Activated naive CD4-positive, alpha-beta T cell treated with anti-CD3 and anti-CD28 coated beads, Interleukin-2, amount 10 ng/mL, durations not matched to agents 5 hours and 36 hours (primary cell): ENCODE measurements around the gene NOLC1. TPM values are rescaled to one million over a fixed set of nuclear protein-coding genes. Genes with fewer than 3 reads are reported as not detected.

ENCODE experiments used
- total RNA-seq, 2 experiments: library from RNA; stranded (reverse); gene quantifications; one replicate each; pipeline ENCODE4 v1.2.3, GENCODE V29; 2021

The NOLC1 gene
- 10 to 100 TPM; 75.2 to 76.6 TPM for total RNA-seq

DNA sequence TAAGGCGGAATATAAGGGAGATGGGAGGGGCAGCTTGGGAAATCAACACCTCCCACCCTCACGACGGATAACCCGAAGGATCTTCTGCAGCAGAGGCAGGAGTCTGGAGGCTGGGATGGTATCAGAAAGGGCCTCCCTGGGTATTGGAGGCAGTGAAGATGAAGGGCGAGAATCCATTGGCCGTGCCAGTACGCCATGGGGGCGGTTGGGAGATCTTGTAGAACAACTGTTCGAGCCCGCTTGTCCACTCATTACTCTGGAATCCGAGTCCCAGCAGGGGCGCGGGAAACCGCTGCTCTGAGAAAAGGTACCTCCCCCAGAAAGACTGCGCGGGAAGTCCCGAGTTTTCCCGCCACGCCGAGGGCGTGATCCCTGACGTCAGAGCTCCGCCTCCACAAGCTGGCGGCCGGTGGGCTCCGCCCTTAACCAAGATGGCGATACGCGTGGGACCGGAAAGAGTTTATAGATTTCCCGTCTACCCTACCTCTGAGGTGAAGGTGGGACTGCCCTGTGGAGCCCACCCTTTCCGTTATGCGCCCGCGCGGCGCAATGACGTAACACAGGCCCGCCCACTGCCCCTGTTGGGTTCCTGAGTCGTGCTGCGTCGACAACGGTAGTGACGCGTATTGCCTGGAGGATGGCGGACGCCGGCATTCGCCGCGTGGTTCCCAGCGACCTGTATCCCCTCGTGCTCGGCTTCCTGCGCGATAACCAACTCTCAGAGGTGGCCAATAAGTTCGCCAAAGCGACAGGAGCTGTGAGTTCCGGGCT is at the start of gene NOLC1:
NOLC1 (plus strand) TSS at position 616 of the 771 bp plus-strand sequence; CDS start at position 638, 22 bp downstream.

DNA sequence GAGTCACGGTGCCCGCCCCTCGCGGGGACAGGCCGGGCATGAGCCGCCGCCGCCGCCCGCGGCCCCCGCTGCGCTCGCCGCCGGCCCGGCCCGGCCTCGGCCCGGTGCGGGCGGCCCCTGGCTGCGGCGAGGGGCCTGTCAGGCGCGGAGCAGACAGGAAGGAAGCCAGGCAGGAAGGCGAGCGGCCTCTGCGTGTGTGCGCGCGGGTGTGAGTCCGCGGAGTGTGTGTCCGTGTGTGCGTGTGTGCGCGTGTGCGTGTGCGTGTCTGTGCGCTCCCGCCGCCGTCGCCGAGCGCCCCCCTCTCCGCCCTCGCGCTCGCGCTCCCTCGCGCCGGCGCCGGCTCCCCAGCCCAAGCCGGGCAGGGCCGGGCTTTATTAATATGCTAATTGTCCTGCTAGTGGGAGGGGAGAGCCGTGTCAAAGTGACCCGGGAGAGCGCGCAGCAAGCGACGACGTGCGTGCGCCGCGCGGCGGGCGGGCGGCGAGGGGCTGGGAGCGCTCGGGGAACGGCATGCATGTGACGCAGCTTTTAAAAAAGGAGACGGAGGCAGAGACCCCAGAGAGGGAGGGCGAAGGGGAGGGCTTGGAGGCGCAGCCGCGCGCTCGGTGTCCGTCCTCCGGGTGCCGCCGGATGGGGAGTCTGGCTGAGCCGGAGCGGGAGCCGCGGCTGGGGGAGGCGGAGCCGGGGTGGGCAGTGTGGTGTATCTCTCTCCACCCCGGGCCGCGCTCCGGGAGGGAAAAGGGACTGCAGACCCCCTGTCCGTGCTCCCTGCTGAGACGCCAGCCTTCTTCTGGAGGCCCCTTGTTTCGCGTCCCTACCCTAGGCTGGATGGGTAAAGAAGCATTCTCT is 31.8 kb upstream of the NOLC1 start, which contains the start of gene LDB1:
LDB1 (minus strand) TSS at position 227 of the 849 bp plus-strand sequence. CDS start 258 bp downstream, outside the sequence.

DNA sequence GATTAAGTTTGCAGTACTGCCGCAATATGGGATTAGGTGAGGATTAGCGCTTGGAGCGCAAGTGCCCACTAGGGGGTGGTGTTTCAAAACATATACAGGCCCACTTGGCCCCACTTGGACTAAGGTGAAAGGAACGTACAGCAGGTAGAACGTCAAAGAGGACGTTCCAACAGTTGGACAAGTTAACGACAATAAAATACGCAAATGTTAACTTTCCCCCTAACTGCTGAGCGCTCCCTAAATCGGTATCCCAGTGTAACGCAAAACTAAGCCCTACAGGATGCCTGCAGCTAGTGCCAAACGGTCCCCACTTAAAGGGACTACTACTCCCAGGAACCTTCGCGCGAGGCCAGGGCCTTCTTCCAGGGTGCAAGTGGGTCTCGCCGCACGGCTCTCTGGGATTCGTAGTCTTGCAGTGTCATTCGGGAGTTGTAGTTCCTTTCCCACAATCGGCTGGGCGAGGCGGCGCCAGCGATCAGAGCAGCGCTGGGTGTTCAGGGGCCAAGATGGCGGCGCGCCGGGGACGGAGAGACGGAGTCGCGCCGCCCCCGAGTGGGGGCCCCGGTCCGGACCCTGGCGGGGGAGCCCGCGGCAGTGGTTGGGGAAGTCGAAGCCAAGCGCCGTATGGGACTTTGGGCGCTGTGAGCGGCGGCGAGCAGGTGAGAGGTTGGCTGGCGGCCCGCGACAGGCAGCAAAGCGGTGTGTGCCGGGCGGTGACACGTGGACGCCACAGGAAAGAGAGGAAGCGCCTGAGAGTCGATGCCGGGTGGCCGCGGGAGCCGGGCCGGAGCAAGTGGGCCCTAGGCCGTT is 19.4 kb upstream of the NOLC1 start, which contains the start of gene PPRC1:
PPRC1 (plus strand) TSS at position 478 of the 810 bp plus-strand sequence; CDS start at position 507, 29 bp downstream.

Other genes with a start within 250 kb of the NOLC1 start
- 10 to 100 TPM; 24.0 to 26.4 TPM for gene ARMH3, start 96.2 kb upstream of the NOLC1 start, total RNA-seq
- 10 to 100 TPM; 22.7 to 23.9 TPM for gene HPS6, start 87.0 kb upstream of the NOLC1 start, total RNA-seq
- 10 to 100 TPM; 92.9 to 93.7 TPM for gene LDB1, start 32.0 kb upstream of the NOLC1 start, total RNA-seq
- 10 to 100 TPM; 41.3 to 42.9 TPM for gene PPRC1, start 19.3 kb upstream of the NOLC1 start, total RNA-seq
- gene ELOVL3, start 73.9 kb downstream of the NOLC1 start, total RNA-seq = not detected
- not detected for gene PITX3, start 89.1 kb downstream of the NOLC1 start, total RNA-seq
- gene GBF1, start 93.1 kb downstream of the NOLC1 start, total RNA-seq = 10 to 100 TPM; 36.8 to 37.7 TPM
- 100 to 1,000 TPM; 118 TPM for gene NFKB2, start 243.3 kb downstream of the NOLC1 start, total RNA-seq